ENCODE results near the gene TBC1D19.
"Not testable (repeated sequence)": the region's sequence is repeated elsewhere in the genome, so short reads cannot be mapped to it uniquely, and the experiment has no call there.

TBC1D19 gene

GRCh38 chr4:26621366-26621765, 37.5 kb downstream of the TBC1D19 start:
- no peak for ATAC-seq
- TF ChIP-seq ARNTL (CRISPR knock-in tag; IDR thresholded peaks at IDR 0.05; ENCODE audit: borderline replicate concordance, low read depth) (no peak), TOX (CRISPR knock-in tag; IDR thresholded peaks at IDR 0.05; ENCODE audit: borderline replicate concordance) (no peak), TSHZ2 (CRISPR knock-in tag; IDR thresholded peaks at IDR 0.05) (no peak)

GRCh38 chr4:26622913-26623312, 39.0 kb downstream of the TBC1D19 start:
- ATAC-seq = no peak
- TF ChIP-seq PPARA (CRISPR knock-in tag; IDR thresholded peaks at IDR 0.05; ENCODE audit: borderline replicate concordance) = no peak
- TF ChIP-seq CSDC2 (CRISPR knock-in tag; IDR thresholded peaks at IDR 0.05) = no peak
- no peak for TF ChIP-seq ZFP30 (CRISPR knock-in tag; IDR thresholded peaks at IDR 0.05)
- no peak for TF ChIP-seq ARNTL (CRISPR knock-in tag; IDR thresholded peaks at IDR 0.05; ENCODE audit: borderline replicate concordance, low read depth)
- TF ChIP-seq POU6F1 (CRISPR knock-in tag; IDR thresholded peaks at IDR 0.05; ENCODE audit: borderline replicate concordance, low read depth) = no peak
- TF ChIP-seq ESRRG (CRISPR knock-in tag; IDR thresholded peaks at IDR 0.05) = no peak

GRCh38 chr4:26626658-26627057, 42.8 kb downstream of the TBC1D19 start:
- ATAC-seq = not testable (repeated sequence)

GRCh38 chr4:26632916-26633315, 49.0 kb downstream of the TBC1D19 start:
- no peak for ATAC-seq
- TF ChIP-seq TCF4 (CRISPR knock-in tag; IDR thresholded peaks at IDR 0.05; ENCODE audit: borderline replicate concordance) = no peak
- TF ChIP-seq ZC3H10 (CRISPR knock-in tag; IDR thresholded peaks at IDR 0.05) = no peak
- no peak for TF ChIP-seq PATZ1 (CRISPR knock-in tag; IDR thresholded peaks at IDR 0.05; ENCODE audit: borderline replicate concordance)
- TF ChIP-seq OSR1 (CRISPR knock-in tag; IDR thresholded peaks at IDR 0.05) = no peak
- no peak for TF ChIP-seq ISL1 (CRISPR knock-in tag; IDR thresholded peaks at IDR 0.05)
- no peak for TF ChIP-seq TSHZ2 (CRISPR knock-in tag; IDR thresholded peaks at IDR 0.05)

- ATAC-seq = no peak
- TF ChIP-seq ZFP30 (CRISPR knock-in tag; IDR thresholded peaks at IDR 0.05) (no peak), GLIS3 (CRISPR knock-in tag; IDR thresholded peaks at IDR 0.05) (no peak), PATZ1 (CRISPR knock-in tag; IDR thresholded peaks at IDR 0.05; ENCODE audit: borderline replicate concordance) (no peak), TOX (CRISPR knock-in tag; IDR thresholded peaks at IDR 0.05; ENCODE audit: borderline replicate concordance) (no peak), POU6F1 (CRISPR knock-in tag; IDR thresholded peaks at IDR 0.05; ENCODE audit: borderline replicate concordance, low read depth) (no peak), BACH2 (CRISPR knock-in tag; IDR thresholded peaks at IDR 0.05; ENCODE audit: borderline replicate concordance) (no peak), OSR1 (CRISPR knock-in tag; IDR thresholded peaks at IDR 0.05) (no peak), ZNF565 (CRISPR knock-in tag; conservative IDR thresholded peaks at IDR 0.05; ENCODE audit: low read depth) (no peak), RARB (CRISPR knock-in tag; IDR thresholded peaks at IDR 0.05) (no peak), CSRNP3 (CRISPR knock-in tag; IDR thresholded peaks at IDR 0.05) (no peak)
Measured at GRCh38 chr4:26634237-26634636, 50.4 kb downstream of the TBC1D19 start.
